ENCODE measurements around the gene BCAT1.

DNA sequence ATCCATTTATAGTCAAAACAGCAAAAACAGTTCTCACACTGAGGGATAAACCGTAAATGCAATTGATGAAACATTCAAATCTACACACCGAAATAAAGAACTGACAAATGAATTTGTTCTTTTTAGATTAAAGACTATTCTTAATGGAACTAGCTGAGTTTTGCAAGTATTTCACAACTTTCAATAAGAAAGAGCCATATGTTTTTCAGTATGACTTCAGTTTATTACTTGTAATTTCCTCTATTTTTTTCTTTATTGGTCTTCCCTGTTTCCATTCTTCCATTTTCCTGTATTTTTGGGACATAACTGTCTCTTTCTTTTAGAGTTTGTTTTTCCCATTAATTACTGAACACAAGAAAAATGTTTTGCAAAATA lies 4.3 kb downstream of the BCAT1 start:
- TF ChIP-seq TEAD4 (IDR thresholded peaks at IDR 0.05; ENCODE audit: low read depth, low read length), result no peak
- no peak for TF ChIP-seq EGR1 (IDR thresholded peaks at IDR 0.05; ENCODE audit: borderline replicate concordance, low read depth, low read length)
- no peak for TF ChIP-seq POLR2AphosphoS5 (IDR thresholded peaks at IDR 0.05; ENCODE audit: low read depth, low read length)
- TF ChIP-seq SP1 (IDR thresholded peaks at IDR 0.05; ENCODE audit: low read depth, low read length), result no peak
- TF ChIP-seq NRF1 (IDR thresholded peaks at IDR 0.05; ENCODE audit: low read depth, low read length), result no peak
- TF ChIP-seq, protein P1, sequence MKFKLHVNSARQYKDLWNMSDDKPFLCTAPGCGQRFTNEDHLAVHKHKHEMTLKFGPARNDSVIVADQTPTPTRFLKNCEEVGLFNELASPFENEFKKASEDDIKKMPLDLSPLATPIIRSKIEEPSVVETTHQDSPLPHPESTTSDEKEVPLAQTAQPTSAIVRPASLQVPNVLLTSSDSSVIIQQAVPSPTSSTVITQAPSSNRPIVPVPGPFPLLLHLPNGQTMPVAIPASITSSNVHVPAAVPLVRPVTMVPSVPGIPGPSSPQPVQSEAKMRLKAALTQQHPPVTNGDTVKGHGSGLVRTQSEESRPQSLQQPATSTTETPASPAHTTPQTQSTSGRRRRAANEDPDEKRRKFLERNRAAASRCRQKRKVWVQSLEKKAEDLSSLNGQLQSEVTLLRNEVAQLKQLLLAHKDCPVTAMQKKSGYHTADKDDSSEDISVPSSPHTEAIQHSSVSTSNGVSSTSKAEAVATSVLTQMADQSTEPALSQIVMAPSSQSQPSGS (IDR thresholded peaks at IDR 0.05; ENCODE audit: low read length), result no peak
- TF ChIP-seq, protein P2, sequence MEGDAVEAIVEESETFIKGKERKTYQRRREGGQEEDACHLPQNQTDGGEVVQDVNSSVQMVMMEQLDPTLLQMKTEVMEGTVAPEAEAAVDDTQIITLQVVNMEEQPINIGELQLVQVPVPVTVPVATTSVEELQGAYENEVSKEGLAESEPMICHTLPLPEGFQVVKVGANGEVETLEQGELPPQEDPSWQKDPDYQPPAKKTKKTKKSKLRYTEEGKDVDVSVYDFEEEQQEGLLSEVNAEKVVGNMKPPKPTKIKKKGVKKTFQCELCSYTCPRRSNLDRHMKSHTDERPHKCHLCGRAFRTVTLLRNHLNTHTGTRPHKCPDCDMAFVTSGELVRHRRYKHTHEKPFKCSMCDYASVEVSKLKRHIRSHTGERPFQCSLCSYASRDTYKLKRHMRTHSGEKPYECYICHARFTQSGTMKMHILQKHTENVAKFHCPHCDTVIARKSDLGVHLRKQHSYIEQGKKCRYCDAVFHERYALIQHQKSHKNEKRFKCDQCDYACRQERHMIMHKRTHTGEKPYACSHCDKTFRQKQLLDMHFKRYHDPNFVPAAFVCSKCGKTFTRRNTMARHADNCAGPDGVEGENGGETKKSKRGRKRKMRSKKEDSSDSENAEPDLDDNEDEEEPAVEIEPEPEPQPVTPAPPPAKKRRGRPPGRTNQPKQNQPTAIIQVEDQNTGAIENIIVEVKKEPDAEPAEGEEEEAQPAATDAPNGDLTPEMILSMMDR (IDR thresholded peaks at IDR 0.05; ENCODE audit: control extremely low read depth in 1 of 3, insufficient read depth in 1 of 3, low read depth in 1 of 3, low read length in 3 of 3), result no peak
- TF ChIP-seq EZH2 (IDR thresholded peaks at IDR 0.05; ENCODE audit: low read depth, low read length, severe bottlenecking), result no peak
- TF ChIP-seq KDM5A (IDR thresholded peaks at IDR 0.05; ENCODE audit: low read length), result no peak
- TF ChIP-seq SP2 (IDR thresholded peaks at IDR 0.05; ENCODE audit: low read length), result no peak
- TF ChIP-seq TAF1 (IDR thresholded peaks at IDR 0.05; ENCODE audit: low read depth, low read length), result no peak

Measured in H1 (cell line).